PFSK-1 (cell line): Measurements from ENCODE around the gene SLC26A11.

Source experiments
- FOXP2 ChIP-seq: optimal IDR thresholded peaks from 2 replicates; pipeline ENCODE3; 2011; ENCODE audit warnings: borderline replicate concordance, control low read depth, inconsistent platforms; ENCODE audit not compliant: insufficient read depth; ENCODE audit errors: extremely low read length, extremely low read depth
- POLR2AphosphoS5 ChIP-seq: IDR thresholded peaks from 2 replicates; pipeline ENCODE4 v1.6.1; 2012; ENCODE audit warnings: low read depth, mild to moderate bottlenecking, control low read depth, low read length, moderate library complexity
- SIN3A ChIP-seq: IDR thresholded peaks from 2 replicates; pipeline ENCODE4 v1.6.1; 2012; ENCODE audit warnings: mild to moderate bottlenecking, low read length, moderate library complexity, borderline replicate concordance; ENCODE audit not compliant: insufficient read depth
- TAF1 ChIP-seq: IDR thresholded peaks from 2 replicates; pipeline ENCODE4 v1.6.1; 2012; ENCODE audit warnings: low read length, control low read depth, borderline replicate concordance; ENCODE audit not compliant: insufficient read depth
- TF ChIP-seq, protein P1 (sequence below), 2 experiments: IDR thresholded peaks; 2 replicates each; pipeline versions ENCODE4 v1.6.1 to v1.8.0; 2011 to 2012; ENCODE audit warnings: low read depth in 2 of 2, low read length in 2 of 2, control low read depth in 1 of 2, inconsistent platforms in 1 of 2, mild to moderate bottlenecking in 1 of 2, moderate library complexity in 1 of 2; ENCODE audit not compliant: insufficient read depth in 1 of 2

SLC26A11 gene

DNA sequence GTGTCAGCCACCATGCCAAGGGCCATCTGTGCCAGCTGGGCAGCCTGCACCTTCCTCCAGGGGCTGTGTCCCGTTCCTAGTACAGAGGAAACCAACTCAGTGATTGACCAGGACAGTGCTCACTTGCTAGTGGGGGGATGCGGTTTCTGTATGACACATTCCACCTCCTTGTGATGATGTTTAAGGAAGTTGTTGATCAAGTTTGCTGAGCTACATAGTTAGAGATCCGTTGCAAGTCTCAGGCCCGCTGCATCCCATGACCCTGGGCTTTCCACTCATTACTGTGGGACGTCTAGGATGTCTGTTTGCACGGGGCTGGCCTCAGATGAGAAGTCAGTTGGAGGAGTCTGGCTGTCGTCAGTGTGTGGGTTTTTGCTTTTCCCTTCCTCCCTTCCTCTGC is 74.0 kb downstream of the SLC26A11 start:
- no peak for TF ChIP-seq TAF1
- TF ChIP-seq FOXP2, result no peak
- TF ChIP-seq, protein P1, sequence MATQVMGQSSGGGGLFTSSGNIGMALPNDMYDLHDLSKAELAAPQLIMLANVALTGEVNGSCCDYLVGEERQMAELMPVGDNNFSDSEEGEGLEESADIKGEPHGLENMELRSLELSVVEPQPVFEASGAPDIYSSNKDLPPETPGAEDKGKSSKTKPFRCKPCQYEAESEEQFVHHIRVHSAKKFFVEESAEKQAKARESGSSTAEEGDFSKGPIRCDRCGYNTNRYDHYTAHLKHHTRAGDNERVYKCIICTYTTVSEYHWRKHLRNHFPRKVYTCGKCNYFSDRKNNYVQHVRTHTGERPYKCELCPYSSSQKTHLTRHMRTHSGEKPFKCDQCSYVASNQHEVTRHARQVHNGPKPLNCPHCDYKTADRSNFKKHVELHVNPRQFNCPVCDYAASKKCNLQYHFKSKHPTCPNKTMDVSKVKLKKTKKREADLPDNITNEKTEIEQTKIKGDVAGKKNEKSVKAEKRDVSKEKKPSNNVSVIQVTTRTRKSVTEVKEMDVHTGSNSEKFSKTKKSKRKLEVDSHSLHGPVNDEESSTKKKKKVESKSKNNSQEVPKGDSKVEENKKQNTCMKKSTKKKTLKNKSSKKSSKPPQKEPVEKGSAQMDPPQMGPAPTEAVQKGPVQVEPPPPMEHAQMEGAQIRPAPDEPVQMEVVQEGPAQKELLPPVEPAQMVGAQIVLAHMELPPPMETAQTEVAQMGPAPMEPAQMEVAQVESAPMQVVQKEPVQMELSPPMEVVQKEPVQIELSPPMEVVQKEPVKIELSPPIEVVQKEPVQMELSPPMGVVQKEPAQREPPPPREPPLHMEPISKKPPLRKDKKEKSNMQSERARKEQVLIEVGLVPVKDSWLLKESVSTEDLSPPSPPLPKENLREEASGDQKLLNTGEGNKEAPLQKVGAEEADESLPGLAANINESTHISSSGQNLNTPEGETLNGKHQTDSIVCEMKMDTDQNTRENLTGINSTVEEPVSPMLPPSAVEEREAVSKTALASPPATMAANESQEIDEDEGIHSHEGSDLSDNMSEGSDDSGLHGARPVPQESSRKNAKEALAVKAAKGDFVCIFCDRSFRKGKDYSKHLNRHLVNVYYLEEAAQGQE (IDR thresholded peaks at IDR 0.05; ENCODE audit: insufficient read depth in 1 of 2, low read depth in 2 of 2, low read length in 2 of 2), result no peak
- no peak for TF ChIP-seq SIN3A
- TF ChIP-seq POLR2AphosphoS5, result no peak

DNA sequence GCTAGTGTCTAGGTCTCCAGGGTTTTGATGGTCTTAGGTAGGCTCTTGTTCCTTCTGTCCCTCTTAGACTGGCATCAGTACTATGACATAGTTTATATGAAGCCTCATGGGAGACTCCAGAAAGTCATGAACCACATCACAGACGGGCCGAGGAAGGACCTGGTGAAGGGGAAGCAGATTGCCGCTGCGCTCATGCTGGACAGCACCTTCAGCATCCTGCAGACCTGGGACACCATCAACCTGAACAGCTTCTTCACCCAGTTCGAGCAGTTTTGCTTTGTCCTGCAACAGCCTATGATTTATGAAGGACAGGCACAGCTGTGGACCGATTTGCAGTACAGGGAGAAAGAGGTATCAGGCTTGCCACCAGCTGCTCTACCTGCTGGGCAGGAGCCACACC is 74.4 kb downstream of the SLC26A11 start:
- no peak for TF ChIP-seq POLR2AphosphoS5
- TF ChIP-seq SIN3A, result no peak
- TF ChIP-seq, protein P1 (IDR thresholded peaks at IDR 0.05; ENCODE audit: insufficient read depth in 1 of 2, low read depth in 2 of 2, low read length in 2 of 2), result no peak
- TF ChIP-seq TAF1, result no peak
- no peak for TF ChIP-seq FOXP2

DNA sequence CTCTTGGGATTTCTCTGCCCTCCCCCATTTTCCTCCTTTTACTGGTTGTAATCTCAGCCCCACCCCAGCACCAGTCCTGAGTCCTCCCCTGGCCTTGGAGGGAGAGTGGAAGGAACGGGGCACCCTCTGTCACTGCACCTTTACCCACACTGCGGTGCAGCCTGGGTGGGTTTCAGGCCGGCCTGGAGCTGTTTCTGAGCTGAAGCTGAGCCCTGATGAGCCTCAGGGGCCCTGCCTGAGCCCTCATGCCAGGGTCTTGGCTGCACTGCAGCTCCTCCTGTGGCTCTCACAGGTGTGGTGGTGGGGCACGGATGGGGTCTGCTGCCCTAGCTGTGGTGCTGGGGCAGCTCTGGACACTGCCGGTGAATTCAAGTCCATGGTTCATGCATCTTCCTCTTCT is 74.9 kb downstream of the SLC26A11 start:
- TF ChIP-seq SIN3A (no peak), POLR2AphosphoS5 (no peak), TAF1 (no peak), FOXP2 (no peak)
- TF ChIP-seq, protein P1 (IDR thresholded peaks at IDR 0.05; ENCODE audit: insufficient read depth in 1 of 2, low read depth in 2 of 2, low read length in 2 of 2), result no peak

DNA sequence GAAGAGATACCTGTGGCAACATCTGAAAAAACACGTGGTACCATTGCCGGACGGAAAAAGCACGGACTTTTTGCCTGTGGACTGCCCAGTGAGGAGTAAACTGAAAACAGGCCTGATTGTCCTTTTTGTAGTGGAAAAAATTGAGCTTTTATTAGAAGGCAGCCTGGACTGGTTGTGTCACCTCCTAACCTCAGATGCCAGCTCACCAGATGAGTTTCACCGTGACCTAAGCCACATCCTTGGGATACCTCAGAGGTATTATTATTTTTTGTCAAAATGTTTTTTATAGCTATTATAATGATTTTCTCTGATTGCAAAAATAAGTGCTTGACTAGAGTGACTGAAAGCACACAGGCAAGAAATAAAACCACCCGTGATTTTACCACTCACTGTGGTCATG is 75.3 kb downstream of the SLC26A11 start:
- TF ChIP-seq TAF1 (no peak), SIN3A (no peak), FOXP2 (no peak), POLR2AphosphoS5 (no peak)
- TF ChIP-seq, protein P1 (IDR thresholded peaks at IDR 0.05; ENCODE audit: insufficient read depth in 1 of 2, low read depth in 2 of 2, low read length in 2 of 2), result no peak

DNA sequence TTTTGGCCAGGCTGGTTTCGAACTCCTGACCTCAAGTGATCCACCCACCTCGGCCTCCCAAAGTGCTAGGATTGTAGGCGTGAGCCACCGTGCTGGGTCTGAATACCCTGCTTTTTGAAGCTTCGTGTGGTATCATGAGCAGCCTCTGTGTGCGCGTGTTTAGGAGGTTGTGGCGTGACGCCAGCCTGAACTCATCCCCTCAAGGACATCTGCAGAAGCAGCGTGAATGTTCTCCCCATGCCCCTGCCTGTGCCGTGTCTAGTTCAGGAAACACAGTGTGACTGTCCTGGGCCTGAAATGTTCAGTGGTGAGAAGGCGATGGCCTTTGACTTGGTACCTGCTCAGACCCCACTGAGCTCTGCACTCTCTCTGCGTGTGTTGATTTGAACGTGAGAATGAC is 76.0 kb downstream of the SLC26A11 start:
- TF ChIP-seq FOXP2 (no peak), TAF1 (no peak), SIN3A (no peak), POLR2AphosphoS5 (peak; percentile 31; the same call in 1 of the 2 replicates)
- TF ChIP-seq, protein P1 (IDR thresholded peaks at IDR 0.05; ENCODE audit: insufficient read depth in 1 of 2, low read depth in 2 of 2, low read length in 2 of 2), result no peak
